Heart left ventricle (tissue), 16 donors: ENCODE results near the gene OGDHL. TPM values are rescaled to one million over a fixed set of nuclear protein-coding genes. Genes with fewer than 3 reads are reported as not detected.

Experiments
- ATAC-seq, 4 donors: fragments of 200-7000 bp; cut with Tn5 transposase; one replicate each; pipeline ENCODE4 v1.9.1; 2020 to 2022; ENCODE audit warnings: moderate library complexity in 4 of 4, mild to moderate bottlenecking in 3 of 4, moderate number of reproducible peaks in 1 of 4
- DNase-seq, 5 donors: peaks; one replicate each; pipeline ENCODE4 v3.0.0-alpha.2; 2020
- H3K27ac ChIP-seq, 12 donors: fragments of 200-600 bp; sonication (generic) in 4 of 12; one replicate each; pipeline versions ENCODE4 v1.5.0 to v1.8.0; 2016 to 2022; ENCODE audit warnings: mild to moderate bottlenecking in 2 of 12
- H3K27me3 ChIP-seq, 9 donors: fragments of 200-600 bp; sonication (generic) in 2 of 9; one replicate each; pipeline versions ENCODE4 v1.5.1 to v1.8.0; 2016 to 2022; ENCODE audit warnings: mild to moderate bottlenecking in 3 of 9
- H3K36me3 ChIP-seq, 9 donors: fragments of 200-600 bp; sonication (generic) in 2 of 9; one replicate each; pipeline versions ENCODE4 v1.5.0 to v1.8.0; 2018 to 2022; ENCODE audit warnings: mild to moderate bottlenecking in 2 of 9
- H3K4me1 ChIP-seq, 12 donors: fragments of 200-600 bp; sonication (generic) in 4 of 12; one replicate each; pipeline versions ENCODE4 v1.5.0 to v1.8.0; 2016 to 2022; ENCODE audit warnings: mild to moderate bottlenecking in 3 of 12
- H3K4me3 ChIP-seq, 12 donors: fragments of 200-600 bp; sonication (generic) in 4 of 12; one replicate each; pipeline versions ENCODE4 v1.5.0 to v1.8.0; 2017 to 2022; ENCODE audit warnings: mild to moderate bottlenecking in 9 of 12, moderate library complexity in 4 of 12
- H3K9me3 ChIP-seq, 12 donors: fragments of 200-600 bp; sonication (generic) in 4 of 12; one replicate each; pipeline versions ENCODE4 v1.5.0 to v1.8.0; 2016 to 2022; ENCODE audit warnings: mild to moderate bottlenecking in 1 of 12
- CTCF ChIP-seq, 12 donors: fragments of 200-600 bp; sonication (generic) in 4 of 12; IDR thresholded peaks; one replicate each; pipeline versions ENCODE4 v1.5.0 to v1.8.0; 2018 to 2022; ENCODE audit warnings: antibody characterized with exemption in 12 of 12, mild to moderate bottlenecking in 5 of 12
- POLR2A ChIP-seq, 2 donors: fragments of 450-650 bp; IDR thresholded peaks; one replicate each; pipeline ENCODE4 v1.6.1; 2017; ENCODE audit warnings: antibody characterized with exemption in 2 of 2, mild to moderate bottlenecking in 2 of 2, moderate library complexity in 2 of 2
- WGBS, 4 donors: extraction: QIAGEN DNeasy Blood & Tissue Kit in 2 of 4; methylation state at CpG; one replicate each; pipeline versions ENCODE4 v1.1.5 to v1.1.7; 2013 to 2018; 5-methylcytosine and 5-hydroxymethylcytosine counted together
- intact Hi-C, 10 donors: fragments of 100-400 bp; cut with DNase I; formaldehyde crosslinking; loops; one replicate each; pipeline versions ENCODE4 v1.11.1 to v1.14.2; 2022
- polyA plus RNA-seq, 2 donors: library from polyadenylated mRNA; stranded (reverse); fragments of 200-250 nt; gene quantifications; one replicate each; pipeline ENCODE4 v1.2.3, GENCODE V29; 2013
- total RNA-seq, 9 donors: library from RNA; depleted of rRNA in 2 of 9; stranded (reverse); fragments of >200 nt in 2 of 9; fragmentation: NEBNext Ultra II Directional in 3 of 9; extraction: Animal tissue kit (Norgen Biotek cat#: 25700) in 3 of 9; gene quantifications; one replicate each; pipeline versions ENCODE4 v1.1.0 to v1.2.4, GENCODE V29; 2016 to 2023
- donor health status: ischemic (EF 13 %, LVEDD 7.1; RV severe dilation, severe dysfunction).
- donor health status: healthy with polysubstance abuse.
- donor health status: DM: no; HTN: yes; CAD: no.
- donor health status: DM: no; HTN: no; CAD: no.
- donor health status: ischemic (EF 25% LVEDD 6.9; RV normal size, moderate dysfunction).
- donor health status: ischemic (EF 25% LVEDD 5.7; RV mildly dilated, moderate dysfunction).
- donor health status: healthy.
- donor health status: DM: yes; HTN: yes; CAD: no.
- donor health status: ischemic (EF 35%, LVEDD 5.7; RV mildly dilated, moderate dysfunction).
- donor health status: nonischemic (EF 11% LVEDD 7.7; RV severe dilation, severe dysfunction).
- donor health status: DM: yes; HTN: yes; CAD: no.
- donor health status: PGD.
- donor health status: ischemic (EF 29% LVEDD 5.4; RV normal size, mild dysfunction).
- donor health status: nonischemic (EF 23%, LVEDD 6.1; RV moderate dilation, normal function).

Gene OGDHL
- total and polyA plus RNA-seq, 11 donors: 0.18 to 11.3 (median 1.5) TPM

GRCh38 chr10:49694466-49694865 lies 67.7 kb downstream of the OGDHL start:
- Histone ChIP-seq H3K36me3 (no peaks in the 10 kb centered on the region), H3K4me1 (no peaks in the 10 kb centered on the region), H3K27ac (no peak overlapping the region), H3K4me3 (no peak overlapping the region), H3K27me3 (peaks cover 0 to 54% (median 16%) of the 10 kb centered on the region in 9 donors), H3K9me3 (peaks cover 0 to 5% (median 0%) of the 10 kb centered on the region in 12 donors)
- intact Hi-C loops: no loop called here
- TF ChIP-seq POLR2A (IDR thresholded peaks at IDR 0.05): no peak
- TF ChIP-seq CTCF (IDR thresholded peaks at IDR 0.05): no peak
- ATAC-seq: no peak
- WGBS, 4 donors: 72 to 81% (median 77%) methylated on average over 6 of the region's 6 CpGs
- DNase-seq: no peak

- H3K4me3 ChIP-seq: no peak overlapping the region
- no peaks in the 10 kb centered on the region for H3K36me3 ChIP-seq
- H3K27me3 ChIP-seq: peaks cover 0 to 76% (median 25%) of the 10 kb centered on the region in 9 donors
- intact Hi-C loops: no loop called here
- no peak overlapping the region for H3K27ac ChIP-seq
- peaks cover 0 to 10% (median 0%) of the 10 kb centered on the region in 12 donors for H3K9me3 ChIP-seq
- ATAC-seq (no peak), DNase-seq (no peak)
- TF ChIP-seq CTCF (IDR thresholded peaks at IDR 0.05): no peak
- no peak for TF ChIP-seq POLR2A (IDR thresholded peaks at IDR 0.05)
- WGBS, 4 donors: 28 to 38% (median 33%) methylated on average over 6 to 9 of the region's 9 CpGs
- no peaks in the 10 kb centered on the region for H3K4me1 ChIP-seq
Measured at GRCh38 chr10:49691588-49691987, 70.5 kb downstream of the OGDHL start.

GRCh38 chr10:49690698-49691356 lies 71.3 kb downstream of the OGDHL start:
- Histone ChIP-seq H3K27me3 (peaks cover 0 to 76% (median 25%) of the 10 kb centered on the region in 9 donors), H3K9me3 (peaks cover 0 to 17% (median 0%) of the 10 kb centered on the region in 12 donors), H3K4me1 (no peaks in the 10 kb centered on the region), H3K36me3 (no peaks in the 10 kb centered on the region), H3K27ac (no peak overlapping the region), H3K4me3 (no peak overlapping the region)
- ATAC-seq: no peak
- no peak for DNase-seq
- TF ChIP-seq POLR2A (IDR thresholded peaks at IDR 0.05) (no peak), CTCF (IDR thresholded peaks at IDR 0.05) (no peak)
- WGBS, 4 donors: 6 to 15% (median 11%) methylated on average over 12 of the region's 12 CpGs
- intact Hi-C loops: no loop called here

GRCh38 chr10:49689882-49690510 lies 72.1 kb downstream of the OGDHL start:
- 9 to 17% (median 13%) methylated on average over 12 of the region's 12 CpGs for WGBS, 4 donors
- Histone ChIP-seq H3K27ac (no peak overlapping the region), H3K27me3 (peaks cover 0 to 71% (median 25%) of the 10 kb centered on the region in 9 donors), H3K4me3 (no peak overlapping the region), H3K4me1 (no peaks in the 10 kb centered on the region), H3K36me3 (no peaks in the 10 kb centered on the region), H3K9me3 (peaks cover 0 to 26% (median 0%) of the 10 kb centered on the region in 12 donors)
- no peak for ATAC-seq
- TF ChIP-seq CTCF (IDR thresholded peaks at IDR 0.05) (no peak), POLR2A (IDR thresholded peaks at IDR 0.05) (no peak)
- intact Hi-C loops: no loop called here
- DNase-seq: no peak
